Fibroblast of pulmonary artery (primary cell): ENCODE results near the gene RASAL2.

ENCODE experiments used
- DNase-seq: peaks from one replicate; pipeline ENCODE4 v3.0.0-alpha.2; 2010; ENCODE audit warnings: low read depth
- H3K4me3 ChIP-seq: replicated peaks from 2 replicates; pipeline ENCODE4 v1.5.1; 2011; ENCODE audit warnings: low read depth, mild to moderate bottlenecking, control low read depth, low read length, moderate library complexity
- TF ChIP-seq, protein P1 (sequence below): IDR thresholded peaks from 2 replicates; pipeline ENCODE4 v1.5.1; 2011; ENCODE audit warnings: mild to moderate bottlenecking, control low read depth, low read length, inconsistent platforms; ENCODE audit errors: missing control alignments

RASAL2 gene

DNA sequence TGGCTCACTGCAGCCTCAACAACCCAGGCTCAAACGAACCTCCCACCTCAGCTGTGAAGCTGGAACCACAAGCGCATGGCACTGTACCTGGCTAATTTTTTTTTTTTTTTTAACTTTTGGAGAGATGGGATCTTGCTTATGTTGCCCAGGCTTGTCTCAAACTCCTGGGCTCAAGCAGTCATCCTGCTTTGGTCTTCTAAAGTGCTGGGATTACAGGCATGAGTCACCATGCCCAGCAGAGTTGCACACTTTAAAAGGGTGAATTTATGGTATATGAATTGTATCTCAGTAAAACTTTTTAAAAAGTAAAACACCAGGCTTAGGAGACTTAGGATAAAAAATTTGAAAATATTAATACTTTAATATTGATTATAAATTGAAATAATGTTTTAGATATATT is 303.8 kb downstream of the RASAL2 start:
- TF ChIP-seq, protein P1, sequence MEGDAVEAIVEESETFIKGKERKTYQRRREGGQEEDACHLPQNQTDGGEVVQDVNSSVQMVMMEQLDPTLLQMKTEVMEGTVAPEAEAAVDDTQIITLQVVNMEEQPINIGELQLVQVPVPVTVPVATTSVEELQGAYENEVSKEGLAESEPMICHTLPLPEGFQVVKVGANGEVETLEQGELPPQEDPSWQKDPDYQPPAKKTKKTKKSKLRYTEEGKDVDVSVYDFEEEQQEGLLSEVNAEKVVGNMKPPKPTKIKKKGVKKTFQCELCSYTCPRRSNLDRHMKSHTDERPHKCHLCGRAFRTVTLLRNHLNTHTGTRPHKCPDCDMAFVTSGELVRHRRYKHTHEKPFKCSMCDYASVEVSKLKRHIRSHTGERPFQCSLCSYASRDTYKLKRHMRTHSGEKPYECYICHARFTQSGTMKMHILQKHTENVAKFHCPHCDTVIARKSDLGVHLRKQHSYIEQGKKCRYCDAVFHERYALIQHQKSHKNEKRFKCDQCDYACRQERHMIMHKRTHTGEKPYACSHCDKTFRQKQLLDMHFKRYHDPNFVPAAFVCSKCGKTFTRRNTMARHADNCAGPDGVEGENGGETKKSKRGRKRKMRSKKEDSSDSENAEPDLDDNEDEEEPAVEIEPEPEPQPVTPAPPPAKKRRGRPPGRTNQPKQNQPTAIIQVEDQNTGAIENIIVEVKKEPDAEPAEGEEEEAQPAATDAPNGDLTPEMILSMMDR = no peak
- peak; percentile 16 for DNase-seq
- H3K4me3 ChIP-seq = no peak overlapping the region

DNA sequence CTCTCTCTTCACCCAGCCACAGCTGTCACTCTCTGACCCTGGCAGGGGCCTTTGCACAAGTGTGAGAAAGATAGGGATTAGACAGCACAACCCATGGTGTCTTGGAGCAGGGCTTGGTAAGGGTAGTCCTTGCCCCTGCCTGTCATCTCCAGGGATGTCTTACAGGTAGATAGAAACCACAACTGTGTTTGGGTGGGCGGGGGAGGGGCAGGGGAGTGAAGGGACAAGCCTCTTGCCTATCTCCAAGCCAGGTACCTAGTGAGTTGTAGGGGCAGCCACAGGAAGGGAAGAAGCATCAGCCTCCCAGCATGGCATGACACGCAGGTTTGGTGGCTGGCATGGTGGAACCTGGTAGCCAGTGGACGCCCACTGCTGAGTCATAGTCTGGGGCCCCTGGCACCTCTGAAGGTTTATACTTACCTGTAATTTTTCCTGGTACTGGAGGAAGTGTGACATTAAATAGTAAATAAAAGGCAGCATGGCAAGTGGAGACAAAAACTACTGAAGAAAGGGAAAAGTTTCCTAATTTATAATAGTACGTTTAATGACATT is 305.3 kb downstream of the RASAL2 start:
- TF ChIP-seq, protein P1 = no peak
- H3K4me3 ChIP-seq = no peak overlapping the region
- DNase-seq = no peak

- no peak overlapping the region for H3K4me3 ChIP-seq
- TF ChIP-seq, protein P1 = no peak
- no peak for DNase-seq
These were observed 311.2 kb downstream of the RASAL2 start for GRCh38 chr1:178405137-178405536.

GRCh38 chr1:178407215-178407614 is 313.3 kb downstream of the RASAL2 start:
- no peak overlapping the region for H3K4me3 ChIP-seq
- no peak for DNase-seq
- TF ChIP-seq, protein P1 = no peak

DNA sequence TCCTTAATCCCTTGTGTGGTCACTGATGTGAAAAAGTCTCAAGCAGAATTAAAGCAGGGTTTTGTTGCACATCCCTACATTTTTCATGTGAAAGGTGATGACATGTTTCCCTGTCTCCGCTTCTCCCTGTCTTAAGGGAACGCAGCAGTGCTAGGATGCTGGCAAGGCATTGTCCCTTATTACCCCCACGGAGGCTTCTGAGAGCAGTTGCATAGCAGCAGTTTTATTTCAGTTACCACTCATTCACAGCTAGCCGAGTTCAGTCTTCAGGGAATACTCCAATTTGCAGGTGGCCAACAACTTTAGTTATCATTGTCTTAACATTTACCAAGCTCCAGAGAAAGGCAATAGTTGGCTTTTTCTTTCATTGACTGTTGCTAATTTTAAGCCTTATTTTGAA is 313.8 kb downstream of the RASAL2 start:
- H3K4me3 ChIP-seq = no peak overlapping the region
- TF ChIP-seq, protein P1 = no peak
- peak; percentile 17 for DNase-seq

GRCh38 chr1:178408871-178409270 is 315.0 kb downstream of the RASAL2 start:
- no peak overlapping the region for H3K4me3 ChIP-seq
- TF ChIP-seq, protein P1 = no peak
- DNase-seq = peak; percentile 14

DNA sequence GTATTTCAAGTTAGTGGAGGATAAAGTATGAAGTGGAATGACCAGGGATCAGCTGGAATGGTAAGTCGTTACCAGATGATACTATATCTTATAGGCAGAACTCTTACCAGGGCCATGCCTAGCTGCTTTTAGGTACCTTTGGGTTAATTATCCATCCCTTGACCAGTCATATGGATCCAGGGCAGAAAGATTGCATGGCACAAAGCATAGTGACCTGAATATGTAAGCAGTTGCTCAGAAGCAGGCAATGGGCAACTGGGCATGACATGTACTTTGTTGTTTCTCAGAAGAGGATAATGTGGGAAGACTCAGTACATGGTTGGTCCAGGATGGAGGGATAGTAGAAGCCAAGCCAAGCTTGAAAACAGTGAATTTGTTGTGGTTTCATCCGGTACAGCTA is 315.6 kb downstream of the RASAL2 start:
- H3K4me3 ChIP-seq = no peak overlapping the region
- DNase-seq = no peak
- TF ChIP-seq, protein P1 = no peak
